Measurements from ENCODE around the gene CD19. TPM values are rescaled to one million over a fixed set of nuclear protein-coding genes. Genes with fewer than 3 reads are reported as not detected.

The CD19 gene
- total and polyA plus RNA-seq, 2 of the 8 experiments (the other 6 are each of a cell fraction or from before 2014, with no cell fraction given) = 0.57 to 0.65 TPM

DNA sequence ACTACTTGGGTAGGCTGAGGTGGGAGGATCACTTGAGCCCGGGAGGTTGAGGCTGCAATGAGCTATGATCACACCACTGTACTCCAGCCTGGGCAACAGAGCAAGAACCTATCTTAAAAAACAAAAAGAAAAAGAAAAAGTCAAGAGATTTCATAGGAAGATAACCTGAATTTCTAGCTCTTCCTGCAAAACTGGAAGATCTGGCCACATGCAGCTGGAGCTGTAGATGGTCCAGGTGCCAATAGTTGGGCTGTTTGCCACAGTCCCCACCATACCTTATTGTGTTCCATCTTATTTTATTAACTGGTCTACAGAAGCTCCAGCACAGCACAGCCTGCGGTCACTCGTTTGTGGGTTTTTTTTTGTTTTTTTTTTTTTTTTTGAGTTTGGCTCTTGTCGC lies 38.5 kb upstream of the CD19 start (continued):
- TF ChIP-seq, protein P1, sequence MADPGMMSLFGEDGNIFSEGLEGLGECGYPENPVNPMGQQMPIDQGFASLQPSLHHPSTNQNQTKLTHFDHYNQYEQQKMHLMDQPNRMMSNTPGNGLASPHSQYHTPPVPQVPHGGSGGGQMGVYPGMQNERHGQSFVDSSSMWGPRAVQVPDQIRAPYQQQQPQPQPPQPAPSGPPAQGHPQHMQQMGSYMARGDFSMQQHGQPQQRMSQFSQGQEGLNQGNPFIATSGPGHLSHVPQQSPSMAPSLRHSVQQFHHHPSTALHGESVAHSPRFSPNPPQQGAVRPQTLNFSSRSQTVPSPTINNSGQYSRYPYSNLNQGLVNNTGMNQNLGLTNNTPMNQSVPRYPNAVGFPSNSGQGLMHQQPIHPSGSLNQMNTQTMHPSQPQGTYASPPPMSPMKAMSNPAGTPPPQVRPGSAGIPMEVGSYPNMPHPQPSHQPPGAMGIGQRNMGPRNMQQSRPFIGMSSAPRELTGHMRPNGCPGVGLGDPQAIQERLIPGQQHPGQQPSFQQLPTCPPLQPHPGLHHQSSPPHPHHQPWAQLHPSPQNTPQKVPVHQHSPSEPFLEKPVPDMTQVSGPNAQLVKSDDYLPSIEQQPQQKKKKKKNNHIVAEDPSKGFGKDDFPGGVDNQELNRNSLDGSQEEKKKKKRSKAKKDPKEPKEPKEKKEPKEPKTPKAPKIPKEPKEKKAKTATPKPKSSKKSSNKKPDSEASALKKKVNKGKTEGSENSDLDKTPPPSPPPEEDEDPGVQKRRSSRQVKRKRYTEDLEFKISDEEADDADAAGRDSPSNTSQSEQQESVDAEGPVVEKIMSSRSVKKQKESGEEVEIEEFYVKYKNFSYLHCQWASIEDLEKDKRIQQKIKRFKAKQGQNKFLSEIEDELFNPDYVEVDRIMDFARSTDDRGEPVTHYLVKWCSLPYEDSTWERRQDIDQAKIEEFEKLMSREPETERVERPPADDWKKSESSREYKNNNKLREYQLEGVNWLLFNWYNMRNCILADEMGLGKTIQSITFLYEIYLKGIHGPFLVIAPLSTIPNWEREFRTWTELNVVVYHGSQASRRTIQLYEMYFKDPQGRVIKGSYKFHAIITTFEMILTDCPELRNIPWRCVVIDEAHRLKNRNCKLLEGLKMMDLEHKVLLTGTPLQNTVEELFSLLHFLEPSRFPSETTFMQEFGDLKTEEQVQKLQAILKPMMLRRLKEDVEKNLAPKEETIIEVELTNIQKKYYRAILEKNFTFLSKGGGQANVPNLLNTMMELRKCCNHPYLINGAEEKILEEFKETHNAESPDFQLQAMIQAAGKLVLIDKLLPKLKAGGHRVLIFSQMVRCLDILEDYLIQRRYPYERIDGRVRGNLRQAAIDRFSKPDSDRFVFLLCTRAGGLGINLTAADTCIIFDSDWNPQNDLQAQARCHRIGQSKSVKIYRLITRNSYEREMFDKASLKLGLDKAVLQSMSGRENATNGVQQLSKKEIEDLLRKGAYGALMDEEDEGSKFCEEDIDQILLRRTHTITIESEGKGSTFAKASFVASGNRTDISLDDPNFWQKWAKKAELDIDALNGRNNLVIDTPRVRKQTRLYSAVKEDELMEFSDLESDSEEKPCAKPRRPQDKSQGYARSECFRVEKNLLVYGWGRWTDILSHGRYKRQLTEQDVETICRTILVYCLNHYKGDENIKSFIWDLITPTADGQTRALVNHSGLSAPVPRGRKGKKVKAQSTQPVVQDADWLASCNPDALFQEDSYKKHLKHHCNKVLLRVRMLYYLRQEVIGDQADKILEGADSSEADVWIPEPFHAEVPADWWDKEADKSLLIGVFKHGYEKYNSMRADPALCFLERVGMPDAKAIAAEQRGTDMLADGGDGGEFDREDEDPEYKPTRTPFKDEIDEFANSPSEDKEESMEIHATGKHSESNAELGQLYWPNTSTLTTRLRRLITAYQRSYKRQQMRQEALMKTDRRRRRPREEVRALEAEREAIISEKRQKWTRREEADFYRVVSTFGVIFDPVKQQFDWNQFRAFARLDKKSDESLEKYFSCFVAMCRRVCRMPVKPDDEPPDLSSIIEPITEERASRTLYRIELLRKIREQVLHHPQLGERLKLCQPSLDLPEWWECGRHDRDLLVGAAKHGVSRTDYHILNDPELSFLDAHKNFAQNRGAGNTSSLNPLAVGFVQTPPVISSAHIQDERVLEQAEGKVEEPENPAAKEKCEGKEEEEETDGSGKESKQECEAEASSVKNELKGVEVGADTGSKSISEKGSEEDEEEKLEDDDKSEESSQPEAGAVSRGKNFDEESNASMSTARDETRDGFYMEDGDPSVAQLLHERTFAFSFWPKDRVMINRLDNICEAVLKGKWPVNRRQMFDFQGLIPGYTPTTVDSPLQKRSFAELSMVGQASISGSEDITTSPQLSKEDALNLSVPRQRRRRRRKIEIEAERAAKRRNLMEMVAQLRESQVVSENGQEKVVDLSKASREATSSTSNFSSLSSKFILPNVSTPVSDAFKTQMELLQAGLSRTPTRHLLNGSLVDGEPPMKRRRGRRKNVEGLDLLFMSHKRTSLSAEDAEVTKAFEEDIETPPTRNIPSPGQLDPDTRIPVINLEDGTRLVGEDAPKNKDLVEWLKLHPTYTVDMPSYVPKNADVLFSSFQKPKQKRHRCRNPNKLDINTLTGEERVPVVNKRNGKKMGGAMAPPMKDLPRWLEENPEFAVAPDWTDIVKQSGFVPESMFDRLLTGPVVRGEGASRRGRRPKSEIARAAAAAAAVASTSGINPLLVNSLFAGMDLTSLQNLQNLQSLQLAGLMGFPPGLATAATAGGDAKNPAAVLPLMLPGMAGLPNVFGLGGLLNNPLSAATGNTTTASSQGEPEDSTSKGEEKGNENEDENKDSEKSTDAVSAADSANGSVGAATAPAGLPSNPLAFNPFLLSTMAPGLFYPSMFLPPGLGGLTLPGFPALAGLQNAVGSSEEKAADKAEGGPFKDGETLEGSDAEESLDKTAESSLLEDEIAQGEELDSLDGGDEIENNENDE (IDR thresholded peaks at IDR 0.05; ENCODE audit: insufficient replicate concordance, low read length) = no peak
- TF ChIP-seq YY1 (IDR thresholded peaks at IDR 0.05; ENCODE audit: low read depth, low read length) = no peak
- no peak for TF ChIP-seq JUN (IDR thresholded peaks at IDR 0.05; ENCODE audit: low read depth, low read length)
- no peak for TF ChIP-seq FOSL1 (IDR thresholded peaks at IDR 0.05; ENCODE audit: insufficient read depth, low read depth, low read length)
- no peak for TF ChIP-seq TCF12 (IDR thresholded peaks at IDR 0.05; ENCODE audit: low read depth, low read length)
- no peak for TF ChIP-seq RFX5 (IDR thresholded peaks at IDR 0.05; ENCODE audit: borderline replicate concordance, low read depth, low read length)
- TF ChIP-seq TAF1 (IDR thresholded peaks at IDR 0.05; ENCODE audit: low read depth, low read length) = no peak
- TF ChIP-seq, protein P2, sequence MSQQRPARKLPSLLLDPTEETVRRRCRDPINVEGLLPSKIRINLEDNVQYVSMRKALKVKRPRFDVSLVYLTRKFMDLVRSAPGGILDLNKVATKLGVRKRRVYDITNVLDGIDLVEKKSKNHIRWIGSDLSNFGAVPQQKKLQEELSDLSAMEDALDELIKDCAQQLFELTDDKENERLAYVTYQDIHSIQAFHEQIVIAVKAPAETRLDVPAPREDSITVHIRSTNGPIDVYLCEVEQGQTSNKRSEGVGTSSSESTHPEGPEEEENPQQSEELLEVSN (IDR thresholded peaks at IDR 0.05) = no peak
- TF ChIP-seq HDAC6 (IDR thresholded peaks at IDR 0.05; ENCODE audit: low read depth, low read length) = no peak
- TF ChIP-seq SP2 (IDR thresholded peaks at IDR 0.05; ENCODE audit: low read length) = no peak
- TF ChIP-seq CREB1 (IDR thresholded peaks at IDR 0.05) = no peak
- TF ChIP-seq ASH2L (IDR thresholded peaks at IDR 0.05; ENCODE audit: low read length) = no peak

Measured in H1 (cell line).